ENCODE data around the gene STN1. TPM values are rescaled to one million over a fixed set of nuclear protein-coding genes. Genes with fewer than 3 reads are reported as not detected.

Gene STN1
- polyA plus RNA-seq, 2 donors, result 41.1 to 70.8 TPM

Other genes starting within 250 kb of the STN1 start
- gene SH3PXD2A, start 62.6 kb downstream of the STN1 start, polyA plus RNA-seq, result 10 to 100 TPM; 14.9 to 34.2 TPM
- gene SLK, start 49.0 kb upstream of the STN1 start, polyA plus RNA-seq, result 10 to 100 TPM; 34.6 to 37.3 TPM
- 10 to 100 TPM; 80.9 to 87.2 TPM for gene COL17A1, start 167.7 kb upstream of the STN1 start, polyA plus RNA-seq
- gene SFR1, start 204.0 kb upstream of the STN1 start, polyA plus RNA-seq, result 1 to 10 TPM; 3.8 to 6.3 TPM

All from esophagus (tissue), 2 donors.